Stimulated activated naive CD4-positive, alpha-beta T cell (primary cell): ENCODE measurements around the gene MAML1.

Experiments used
- DNase-seq, 6 experiments: peaks; one replicate each; lab custom pipeline; 2025; lab: John Stamatoyannopoulos, UW

Gene MAML1

GRCh38 chr5:179805529-179806249, 73.1 kb downstream of the MAML1 start:
- peak in 1 of 6 experiments; percentile 42 for DNase-seq

- DNase-seq, result peak; percentile 22 to 60 (median 42)
Measured at GRCh38 chr5:179806250-179807048, 73.8 kb downstream of the MAML1 start, which contains the start of gene MGAT4B. Gene MGAT4B, minus strand, starts transcription at chr5:179806866. Its CDS starts 283 bp downstream, at chr5:179806583.

- DNase-seq, result no peak
Measured at GRCh38 chr5:179812135-179812825, 79.7 kb downstream of the MAML1 start.

- DNase-seq, result no peak
Measured at GRCh38 chr5:179812997-179813607, 80.5 kb downstream of the MAML1 start.

GRCh38 chr5:179814090-179814489, 81.5 kb downstream of the MAML1 start:
- no peak for DNase-seq

- DNase-seq, result no peak
Measured at GRCh38 chr5:179815491-179816249, 83.0 kb downstream of the MAML1 start.

GRCh38 chr5:179816401-179816795, 83.8 kb downstream of the MAML1 start:
- DNase-seq, result no peak

- no peak for DNase-seq
Measured at GRCh38 chr5:179816796-179817469, 84.3 kb downstream of the MAML1 start.

GRCh38 chr5:179817470-179817840, 84.8 kb downstream of the MAML1 start:
- no peak for DNase-seq

GRCh38 chr5:179817890-179818745, 85.5 kb downstream of the MAML1 start:
- no peak for DNase-seq

GRCh38 chr5:179818746-179819295, 86.2 kb downstream of the MAML1 start:
- DNase-seq, result peak; percentile 37 to 84 (median 60)

- DNase-seq, result peak in 3 of 6 experiments; percentile 24 to 61 (median 38)
Measured at GRCh38 chr5:179819296-179820126, 86.9 kb downstream of the MAML1 start.

- DNase-seq, result peak in 3 of 6 experiments; percentile 37 to 51 (median 38)
Measured at GRCh38 chr5:179820127-179820482, 87.5 kb downstream of the MAML1 start.

- peak; percentile 69 to 86 (median 77) for DNase-seq
Measured at GRCh38 chr5:179820483-179821297, 88.1 kb downstream of the MAML1 start, which contains the start of gene SQSTM1. Gene SQSTM1, plus strand, starts transcription at chr5:179820905. Its CDS starts 32 bp downstream, at chr5:179820937.

GRCh38 chr5:179821298-179822058, 88.9 kb downstream of the MAML1 start:
- DNase-seq, result peak; percentile 75 to 87 (median 83)

- no peak for DNase-seq
Measured at GRCh38 chr5:179822059-179822432, 89.4 kb downstream of the MAML1 start.

GRCh38 chr5:179822444-179822990, 89.9 kb downstream of the MAML1 start:
- no peak for DNase-seq
